ENCODE measurements around the gene ARID1B. TPM values are rescaled to one million over a fixed set of nuclear protein-coding genes. Genes with fewer than 3 reads are reported as not detected.
A peak's percentile ranks its signal among the peaks of the same experiment; 100 is the strongest.

ARID1B gene
- total RNA-seq, 2 experiments from 2014 or later: 90.1 to 164 TPM

- no peaks in the 10 kb centered on the region for H3K36me3 ChIP-seq (ENCODE audit: insufficient read depth, low read length)
- no peaks in the 10 kb centered on the region for H4K20me1 ChIP-seq (ENCODE audit: insufficient read depth, low read length)
- ChIA-PET CTCF (ENCODE audit: unreplicated experiment) (no interaction called here), POLR2A (interaction anchor here (0.7 to 1.3 kb wide), 6 partner anchors 22 to 123 kb away, joined by 3 read pairs; no protein-coding TSS in a partner anchor)
- no peaks in the 10 kb centered on the region for H3K9me3 ChIP-seq (ENCODE audit: low read length)
- TF ChIP-seq EZH2phosphoT487 (IDR thresholded peaks at IDR 0.05; ENCODE audit: borderline replicate concordance, low read depth, low read length) (no peak), CTCF (conservative IDR thresholded peaks at IDR 0.05; ENCODE audit: low read length) (no peak)
- no peak overlapping the region for H3K4me3 ChIP-seq (ENCODE audit: low read depth, low read length, poor library complexity, severe bottlenecking)
- H3K4me1 ChIP-seq (ENCODE audit: insufficient read depth, low read length, poor library complexity, severe bottlenecking): peaks cover 56% of the 10 kb centered on the region
- peak overlapping the region; percentile 16; the same call in 1 of the 2 replicates for H2AFZ ChIP-seq (ENCODE audit: low read length)
- intact Hi-C loops (cut with micrococcal nuclease; ENCODE audit: unreplicated experiment): no loop called here
- H3K4me2 ChIP-seq (ENCODE audit: low read length): peak overlapping the region; percentile 13
- peak; percentile 44 for DNase-seq (ENCODE audit: low spot score)
- peak overlapping the region; percentile 4 for H3K27ac ChIP-seq (ENCODE audit: low read depth, low read length, poor library complexity, severe bottlenecking)
- no peaks in the 10 kb centered on the region for H3K79me2 ChIP-seq (ENCODE audit: insufficient read depth, low read depth, low read length)
- H3K9me2 ChIP-seq (ENCODE audit: insufficient read depth, low read length): no peaks in the 10 kb centered on the region
- BruUV-seq (replicated peaks): no TSS peak
These were observed 16.8 kb upstream of the ARID1B start for GRCh38 chr6:156760377-156760776.

GRCh38 chr6:156762547-156762946, 14.6 kb upstream of the ARID1B start:
- no peak for TF ChIP-seq EZH2phosphoT487 (IDR thresholded peaks at IDR 0.05; ENCODE audit: borderline replicate concordance, low read depth, low read length)
- TF ChIP-seq CTCF (conservative IDR thresholded peaks at IDR 0.05; ENCODE audit: low read length): no peak
- intact Hi-C loops (cut with micrococcal nuclease; ENCODE audit: unreplicated experiment): no loop called here
- no peak overlapping the region for H3K4me2 ChIP-seq (ENCODE audit: low read length)
- H3K4me3 ChIP-seq (ENCODE audit: low read depth, low read length, poor library complexity, severe bottlenecking): no peak overlapping the region
- H3K36me3 ChIP-seq (ENCODE audit: insufficient read depth, low read length): no peaks in the 10 kb centered on the region
- H3K4me1 ChIP-seq (ENCODE audit: insufficient read depth, low read length, poor library complexity, severe bottlenecking): peaks cover 42% of the 10 kb centered on the region
- POLR2A ChIA-PET: interaction anchor here (0.6 to 2.0 kb wide), 5 partner anchors 8 to 27 kb away, joined by 3 to 7 read pairs (median 4); no protein-coding TSS in a partner anchor
- no peaks in the 10 kb centered on the region for H3K79me2 ChIP-seq (ENCODE audit: insufficient read depth, low read depth, low read length)
- CTCF ChIA-PET (ENCODE audit: unreplicated experiment): no interaction called here
- no peak overlapping the region for H2AFZ ChIP-seq (ENCODE audit: low read length)
- H3K9me2 ChIP-seq (ENCODE audit: insufficient read depth, low read length): no peaks in the 10 kb centered on the region
- H3K27ac ChIP-seq (ENCODE audit: low read depth, low read length, poor library complexity, severe bottlenecking): no peak overlapping the region
- H4K20me1 ChIP-seq (ENCODE audit: insufficient read depth, low read length): no peaks in the 10 kb centered on the region
- H3K9me3 ChIP-seq (ENCODE audit: low read length): no peaks in the 10 kb centered on the region
- no peak for DNase-seq (ENCODE audit: low spot score)
- BruUV-seq (replicated peaks): no TSS peak

DNA sequence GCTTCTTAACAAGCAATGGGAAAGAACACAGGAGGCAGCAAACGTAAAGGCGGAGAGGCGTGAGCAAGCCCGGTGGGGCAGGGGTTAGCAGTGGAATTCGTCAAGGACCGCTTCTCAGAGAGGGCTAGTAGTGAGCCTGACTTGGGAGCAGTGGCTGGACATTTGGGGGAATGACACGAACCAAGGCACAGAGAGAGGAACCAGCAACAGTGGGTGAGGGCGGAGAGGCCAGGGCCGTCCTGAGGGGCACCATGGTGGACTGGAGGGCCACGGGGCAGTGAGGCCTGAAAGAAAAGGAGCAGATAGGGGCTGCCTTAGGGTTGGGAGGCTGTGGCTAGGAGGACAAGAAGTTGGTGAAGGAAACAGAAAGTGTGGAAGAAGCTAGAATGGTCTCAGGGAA, 12.1 kb upstream of the ARID1B start:
- ChIA-PET CTCF (ENCODE audit: unreplicated experiment) (no interaction called here), POLR2A (interaction anchor here (0.6 to 1.1 kb wide), 2 partner anchors 9 to 18 kb away, joined by 3 read pairs; no protein-coding TSS in a partner anchor)
- H2AFZ ChIP-seq (ENCODE audit: low read length): no peak overlapping the region
- H3K27ac ChIP-seq (ENCODE audit: low read depth, low read length, poor library complexity, severe bottlenecking): no peak overlapping the region
- H3K36me3 ChIP-seq (ENCODE audit: insufficient read depth, low read length): no peaks in the 10 kb centered on the region
- H3K9me3 ChIP-seq (ENCODE audit: low read length): no peaks in the 10 kb centered on the region
- intact Hi-C loops (cut with micrococcal nuclease; ENCODE audit: unreplicated experiment): no loop called here
- no peak for TF ChIP-seq EZH2phosphoT487 (IDR thresholded peaks at IDR 0.05; ENCODE audit: borderline replicate concordance, low read depth, low read length)
- no peak for TF ChIP-seq CTCF (conservative IDR thresholded peaks at IDR 0.05; ENCODE audit: low read length)
- H3K4me3 ChIP-seq (ENCODE audit: low read depth, low read length, poor library complexity, severe bottlenecking): no peak overlapping the region
- H4K20me1 ChIP-seq (ENCODE audit: insufficient read depth, low read length): no peaks in the 10 kb centered on the region
- no TSS peak for BruUV-seq (replicated peaks)
- H3K9me2 ChIP-seq (ENCODE audit: insufficient read depth, low read length): no peaks in the 10 kb centered on the region
- peaks cover 35% of the 10 kb centered on the region for H3K4me1 ChIP-seq (ENCODE audit: insufficient read depth, low read length, poor library complexity, severe bottlenecking)
- no peaks in the 10 kb centered on the region for H3K79me2 ChIP-seq (ENCODE audit: insufficient read depth, low read depth, low read length)
- no peak overlapping the region for H3K4me2 ChIP-seq (ENCODE audit: low read length)
- DNase-seq (ENCODE audit: low spot score): no peak

Measured in OCI-LY7 (cell line).